ENCODE results near the gene PGRMC1.
"Not testable (repeated sequence)": the region's sequence is repeated elsewhere in the genome, so short reads cannot be mapped to it uniquely, and the experiment has no call there.

DNA sequence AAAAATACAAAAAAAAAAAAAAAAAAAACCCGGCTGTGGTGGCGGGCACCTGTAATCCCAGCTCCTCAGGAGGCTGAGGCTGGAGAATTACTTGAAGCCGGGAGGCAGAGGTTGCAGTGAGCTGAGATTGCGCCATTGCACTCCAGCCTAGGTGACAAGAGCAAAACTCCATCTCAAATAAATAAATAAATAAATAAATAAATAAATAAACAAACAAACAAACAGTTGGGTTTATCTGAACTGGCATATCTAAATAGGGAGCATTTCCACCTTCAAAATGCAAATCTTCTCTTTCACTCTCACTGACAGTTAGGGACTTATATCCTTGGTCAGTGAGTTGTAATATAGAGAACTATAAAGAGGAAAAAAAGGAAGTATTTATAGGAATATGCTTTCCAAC, 46.3 kb downstream of the PGRMC1 start:
- TF ChIP-seq, protein P1, sequence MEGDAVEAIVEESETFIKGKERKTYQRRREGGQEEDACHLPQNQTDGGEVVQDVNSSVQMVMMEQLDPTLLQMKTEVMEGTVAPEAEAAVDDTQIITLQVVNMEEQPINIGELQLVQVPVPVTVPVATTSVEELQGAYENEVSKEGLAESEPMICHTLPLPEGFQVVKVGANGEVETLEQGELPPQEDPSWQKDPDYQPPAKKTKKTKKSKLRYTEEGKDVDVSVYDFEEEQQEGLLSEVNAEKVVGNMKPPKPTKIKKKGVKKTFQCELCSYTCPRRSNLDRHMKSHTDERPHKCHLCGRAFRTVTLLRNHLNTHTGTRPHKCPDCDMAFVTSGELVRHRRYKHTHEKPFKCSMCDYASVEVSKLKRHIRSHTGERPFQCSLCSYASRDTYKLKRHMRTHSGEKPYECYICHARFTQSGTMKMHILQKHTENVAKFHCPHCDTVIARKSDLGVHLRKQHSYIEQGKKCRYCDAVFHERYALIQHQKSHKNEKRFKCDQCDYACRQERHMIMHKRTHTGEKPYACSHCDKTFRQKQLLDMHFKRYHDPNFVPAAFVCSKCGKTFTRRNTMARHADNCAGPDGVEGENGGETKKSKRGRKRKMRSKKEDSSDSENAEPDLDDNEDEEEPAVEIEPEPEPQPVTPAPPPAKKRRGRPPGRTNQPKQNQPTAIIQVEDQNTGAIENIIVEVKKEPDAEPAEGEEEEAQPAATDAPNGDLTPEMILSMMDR (IDR thresholded peaks at IDR 0.05): not testable (repeated sequence)
- TF ChIP-seq EZH2 (IDR thresholded peaks at IDR 0.05; ENCODE audit: borderline replicate concordance, insufficient read depth, low read depth, low read length, poor library complexity, severe bottlenecking): not testable (repeated sequence)
